Mammary epithelial cell (primary cell): ENCODE data around the gene CALHM3.
"Not testable (repeated sequence)": the region's sequence is repeated elsewhere in the genome, so short reads cannot be mapped to it uniquely, and the experiment has no call there.

Experiments
- CTCF ChIP-seq, 2 donors: IDR thresholded peaks in 1 of 2; conservative IDR thresholded peaks in 1 of 2; 2 replicates each; pipeline ENCODE4 v1.5.1; 2011 to 2012; ENCODE audit warnings: inconsistent platforms in 2 of 2, low read length in 2 of 2, mild to moderate bottlenecking in 2 of 2, control low read depth in 1 of 2, low read depth in 1 of 2; ENCODE audit not compliant: insufficient read depth in 1 of 2; ENCODE audit errors: extremely low read depth in 1 of 2
- EZH2 ChIP-seq: IDR thresholded peaks from 2 replicates; pipeline ENCODE4 v1.6.1; 2012; ENCODE audit warnings: low read length, inconsistent platforms, borderline replicate concordance

GRCh38 chr10:103527476-103527875 lies 48.4 kb upstream of the CALHM3 start:
- not testable (repeated sequence) for TF ChIP-seq CTCF (conservative IDR thresholded peaks at IDR 0.05 in 1 of 2, IDR thresholded peaks at IDR 0.05 in 1 of 2; ENCODE audit: extremely low read depth in 1 of 2, insufficient read depth in 1 of 2, low read depth in 1 of 2, low read length in 2 of 2); EZH2
